ENCODE data around the gene PRKCE.

The PRKCE gene

DNA sequence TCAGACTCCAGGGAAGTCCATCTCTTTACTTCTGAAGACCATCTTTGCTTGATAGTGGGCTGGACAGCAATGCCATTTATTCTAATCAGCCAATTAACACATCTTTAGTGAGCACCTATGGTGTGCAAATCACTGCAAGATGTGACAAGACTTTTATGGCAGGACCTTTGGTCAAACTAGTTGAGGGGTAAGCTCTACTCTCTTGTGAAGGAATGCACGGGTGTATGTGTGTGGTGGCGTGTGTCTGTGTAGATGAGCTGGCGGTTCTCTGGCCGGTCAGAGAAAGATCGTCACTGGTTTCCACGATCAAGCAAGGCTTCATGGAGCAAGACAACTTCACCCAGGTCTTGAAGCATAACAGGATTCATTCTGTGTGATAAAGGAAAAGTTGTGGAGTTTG lies 364.6 kb downstream of the PRKCE start:
- no peak for DNase-seq (ENCODE audit: low read depth)

DNA sequence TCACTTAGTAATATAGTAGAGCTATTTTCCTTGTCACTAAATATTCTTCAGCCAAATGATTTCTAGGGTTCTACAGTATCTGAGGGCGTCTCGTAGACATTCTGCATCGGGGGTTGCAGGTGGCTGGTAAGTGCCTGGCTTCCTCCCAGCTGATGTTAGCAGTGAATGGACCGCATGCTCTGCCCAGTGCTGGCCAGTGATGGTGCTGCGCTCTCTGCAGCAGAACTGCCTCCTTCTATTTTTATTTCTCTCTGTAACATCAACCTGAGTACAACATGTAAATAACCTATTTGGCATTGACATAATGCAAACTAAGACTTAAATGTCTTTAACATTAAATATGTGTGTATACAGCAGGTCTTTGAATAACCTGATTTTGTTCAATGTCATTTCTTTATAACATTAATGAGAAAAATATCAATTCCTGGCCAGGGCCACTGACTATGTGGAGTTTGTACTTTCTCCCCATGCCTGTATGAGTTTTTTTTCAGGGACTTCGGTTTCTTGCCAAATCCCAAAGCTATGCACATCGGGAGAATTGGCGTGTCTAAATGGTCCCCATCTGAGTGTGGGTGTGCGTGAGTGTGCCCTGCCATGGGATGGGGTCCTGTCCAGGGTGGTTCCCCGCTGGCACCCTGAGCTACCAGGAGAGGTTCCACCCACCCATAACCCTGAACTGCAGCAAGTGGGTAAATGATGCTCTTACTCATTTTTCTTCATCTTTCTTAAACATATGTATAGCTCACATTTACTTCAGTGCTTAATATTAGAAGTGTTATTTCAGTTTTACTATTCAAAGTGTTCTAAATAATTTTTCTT lies 367.5 kb downstream of the PRKCE start:
- DNase-seq (ENCODE audit: low read depth): no peak

- no peak for DNase-seq (ENCODE audit: low read depth)
Observed at GRCh38 chr2:46020416-46020815, 368.9 kb downstream of the PRKCE start.

- DNase-seq (ENCODE audit: low read depth): no peak
Observed at GRCh38 chr2:46023165-46023854, 371.8 kb downstream of the PRKCE start.

GRCh38 chr2:46024146-46024779 lies 372.8 kb downstream of the PRKCE start:
- DNase-seq (ENCODE audit: low read depth): no peak

- no peak for DNase-seq (ENCODE audit: low read depth)
Observed at GRCh38 chr2:46025081-46025480, 373.6 kb downstream of the PRKCE start.

GRCh38 chr2:46025676-46026075 lies 374.2 kb downstream of the PRKCE start:
- DNase-seq (ENCODE audit: low read depth): no peak

GRCh38 chr2:46026431-46026830 lies 375.0 kb downstream of the PRKCE start:
- no peak for DNase-seq (ENCODE audit: low read depth)

DNA sequence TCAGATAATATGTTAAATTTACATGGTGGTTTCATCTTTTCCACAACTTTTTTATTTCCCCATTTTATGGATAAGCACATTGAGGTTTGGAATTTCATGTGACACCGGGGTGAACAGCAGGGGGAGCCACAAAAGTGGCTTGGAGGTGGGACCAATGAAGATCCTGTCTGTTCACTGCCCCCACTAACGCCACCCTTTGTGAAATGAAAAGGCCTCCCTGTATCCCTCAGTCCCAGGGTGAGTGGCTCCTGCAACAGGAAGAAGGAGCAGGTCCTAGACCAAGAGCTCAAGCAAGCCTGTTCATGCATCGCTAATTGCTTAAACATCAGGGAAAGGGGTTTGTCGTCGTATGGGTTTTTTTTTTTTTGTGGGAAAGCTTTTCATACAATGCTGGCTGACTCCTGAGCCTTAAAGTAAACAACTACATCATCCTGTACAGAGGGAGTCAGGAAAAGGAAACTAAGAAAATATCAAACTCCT lies 377.9 kb downstream of the PRKCE start:
- no peak for DNase-seq (ENCODE audit: low read depth)

GRCh38 chr2:46030330-46030729 lies 378.9 kb downstream of the PRKCE start:
- no peak for DNase-seq (ENCODE audit: low read depth)

GRCh38 chr2:46032161-46032813 lies 380.8 kb downstream of the PRKCE start:
- DNase-seq (ENCODE audit: low read depth): no peak

GRCh38 chr2:46032996-46033395 lies 381.5 kb downstream of the PRKCE start:
- no peak for DNase-seq (ENCODE audit: low read depth)

DNA sequence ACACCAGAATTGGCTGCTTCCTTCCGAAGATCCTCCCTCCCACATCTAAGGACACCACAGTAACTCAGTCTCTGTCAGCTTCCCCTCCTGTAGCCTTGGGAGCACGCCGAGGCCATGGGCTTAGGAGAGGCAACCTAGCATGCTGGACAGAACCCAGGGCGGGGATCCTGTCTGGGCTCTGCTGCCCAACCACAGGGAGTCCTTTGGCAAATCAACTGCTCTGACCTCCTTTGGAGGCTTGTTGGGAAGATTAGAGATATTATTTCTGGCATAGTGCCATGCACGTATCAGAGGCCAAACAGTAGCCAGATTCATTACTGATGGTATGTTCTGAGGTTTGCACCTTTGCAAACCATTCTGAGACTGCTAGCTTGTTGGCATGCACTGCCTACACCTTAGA lies 383.1 kb downstream of the PRKCE start:
- no peak for DNase-seq (ENCODE audit: low read depth)

DNA sequence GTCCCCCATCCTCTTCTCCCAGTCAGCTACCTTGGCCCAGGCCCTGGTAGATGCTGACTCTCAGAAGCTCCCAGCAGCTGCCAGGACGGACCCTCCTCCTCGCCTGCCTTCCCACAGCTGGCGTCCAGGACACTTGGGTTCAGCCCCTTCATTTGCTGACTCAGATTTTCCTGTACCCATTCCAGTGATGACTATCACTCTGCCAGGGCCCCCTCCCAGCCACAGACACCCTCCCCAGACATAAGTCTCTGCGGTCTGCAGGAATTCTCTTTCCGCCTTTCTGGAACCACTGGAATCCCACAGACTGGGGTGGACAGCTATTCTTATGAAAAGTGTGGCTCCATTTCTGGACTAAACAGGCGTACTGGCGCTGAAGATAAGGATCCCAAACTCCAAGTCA lies 385.5 kb downstream of the PRKCE start:
- no peak for DNase-seq (ENCODE audit: low read depth)

GRCh38 chr2:46039543-46040303 lies 388.2 kb downstream of the PRKCE start:
- DNase-seq (ENCODE audit: low read depth): no peak

GRCh38 chr2:46040563-46041155 lies 389.2 kb downstream of the PRKCE start:
- no peak for DNase-seq (ENCODE audit: low read depth)

GRCh38 chr2:46041434-46041833 lies 390.0 kb downstream of the PRKCE start:
- no peak for DNase-seq (ENCODE audit: low read depth)

DNA sequence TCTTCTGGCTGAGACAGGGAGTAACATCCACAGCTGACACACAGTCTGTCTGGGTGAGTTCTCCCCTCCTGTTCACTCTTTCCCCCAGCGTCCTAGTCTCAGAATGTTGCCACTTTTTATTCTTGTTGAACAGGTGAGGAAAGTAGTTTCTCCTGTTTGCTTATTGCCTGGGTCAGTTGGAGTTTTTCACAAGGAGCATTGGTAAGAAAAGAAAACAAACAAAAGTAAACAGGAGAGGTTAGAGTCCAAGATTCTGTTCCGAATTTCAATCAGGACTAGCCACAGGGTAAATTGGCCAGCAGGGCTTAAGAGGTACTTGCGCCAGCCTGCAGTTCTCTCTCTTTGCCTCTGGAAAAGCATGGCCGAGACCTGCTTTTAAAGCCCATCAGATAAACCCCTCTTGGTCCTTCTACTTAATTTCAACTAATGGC lies 390.7 kb downstream of the PRKCE start:
- DNase-seq (ENCODE audit: low read depth): no peak

GRCh38 chr2:46042711-46043110 lies 391.2 kb downstream of the PRKCE start:
- DNase-seq (ENCODE audit: low read depth): no peak

DNA sequence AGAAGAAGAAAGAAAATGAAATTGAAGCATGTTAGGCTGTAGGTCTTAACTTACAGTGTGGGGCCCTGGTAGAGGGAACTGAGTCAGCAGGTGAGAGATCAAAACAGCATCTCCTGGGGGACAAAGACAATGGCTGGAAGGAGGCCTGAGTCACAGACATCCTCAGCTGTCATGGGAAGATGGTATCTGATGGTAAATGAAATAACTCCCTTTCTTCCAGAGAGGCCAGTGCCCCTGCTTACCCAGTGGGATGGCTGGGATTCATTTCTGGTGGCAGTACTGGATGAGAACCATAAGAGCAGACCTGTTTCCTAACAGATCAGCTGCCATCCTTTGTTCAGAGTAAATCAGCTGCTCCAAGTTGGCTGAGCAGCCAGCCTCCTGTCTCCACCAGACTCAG lies 394.4 kb downstream of the PRKCE start:
- DNase-seq (ENCODE audit: low read depth): no peak

GRCh38 chr2:46047290-46047689 lies 395.8 kb downstream of the PRKCE start:
- DNase-seq (ENCODE audit: low read depth): no peak

Data from activated gamma-delta T cell treated with anti-CD3 and anti-CD28 coated beads, Interleukin-2, amount 50 U/mL, for 16 hours (primary cell).